ENCODE results near the gene IQSEC3.
"Not testable (repeated sequence)": the region's sequence is repeated elsewhere in the genome, so short reads cannot be mapped to it uniquely, and the experiment has no call there.

Gene IQSEC3

GRCh38 chr12:49149-49548, 17.4 kb upstream of the IQSEC3 start:
- H2BK15ac ChIP-seq (ENCODE audit: low read depth, poor library complexity, severe bottlenecking); H3K4ac ChIP-seq (ENCODE audit: low read depth in 1 of 2, low read length in 2 of 2); H3K18ac ChIP-seq (ENCODE audit: low read depth in 1 of 2, low read length in 2 of 2); H2BK5ac ChIP-seq (ENCODE audit: low read depth, low read length, poor library complexity, severe bottlenecking); H4K8ac ChIP-seq (ENCODE audit: low read length); H2AFZ ChIP-seq (ENCODE audit: low read depth, low read length); H3K4me3 ChIP-seq (ENCODE audit: insufficient read depth in 1 of 2, low read depth in 1 of 2, low read length in 2 of 2); H2AK5ac ChIP-seq (ENCODE audit: low read length, severe bottlenecking); H3K79me1 ChIP-seq (replicated peaks; ENCODE audit: low read length, poor library complexity, severe bottlenecking); H3K23ac ChIP-seq (ENCODE audit: low read length in 2 of 2); H2BK120ac ChIP-seq (ENCODE audit: low read depth, low read length); H3K14ac ChIP-seq (ENCODE audit: low read length in 2 of 2); H3K9ac ChIP-seq (ENCODE audit: low read length); H3K4me2 ChIP-seq (ENCODE audit: low read length, poor library complexity, severe bottlenecking); H3K27ac ChIP-seq (ENCODE audit: low read length, poor library complexity, severe bottlenecking); H3K4me1 ChIP-seq (ENCODE audit: control insufficient read depth, insufficient read depth, low read depth, low read length); DNase-seq; H2BK12ac ChIP-seq (ENCODE audit: low read length in 2 of 2); H3K36me3 ChIP-seq (ENCODE audit: control insufficient read depth in 1 of 2, insufficient read depth in 2 of 2, low read depth in 1 of 2, low read length in 2 of 2); H4K91ac ChIP-seq (ENCODE audit: low read length); H3K9me3 ChIP-seq (ENCODE audit: control insufficient read depth, low read length): not testable (repeated sequence)
- 77% methylated on average over 5 of the region's 5 CpGs for WGBS
- H3K27me3 ChIP-seq (ENCODE audit: control insufficient read depth in 1 of 2, insufficient read depth in 1 of 2, low read length in 2 of 2), result peaks cover 16 to 20% of the 10 kb centered on the region in 2 experiments

GRCh38 chr12:51087-51486, 15.5 kb upstream of the IQSEC3 start:
- 57% methylated on average over 4 of the region's 5 CpGs for whole genome bisulfite sequencing
- not testable (repeated sequence) for H3K79me1 ChIP-seq (replicated peaks; ENCODE audit: low read length, poor library complexity, severe bottlenecking); H2BK120ac ChIP-seq (ENCODE audit: low read depth, low read length); H3K36me3 ChIP-seq (ENCODE audit: control insufficient read depth in 1 of 2, insufficient read depth in 2 of 2, low read depth in 1 of 2, low read length in 2 of 2); H2AFZ ChIP-seq (ENCODE audit: low read depth, low read length); H2BK15ac ChIP-seq (ENCODE audit: low read depth, poor library complexity, severe bottlenecking); H3K4me3 ChIP-seq (ENCODE audit: insufficient read depth in 1 of 2, low read depth in 1 of 2, low read length in 2 of 2); H3K18ac ChIP-seq (ENCODE audit: low read depth in 1 of 2, low read length in 2 of 2); H2BK12ac ChIP-seq (ENCODE audit: low read length in 2 of 2); H3K14ac ChIP-seq (ENCODE audit: low read length in 2 of 2); H4K8ac ChIP-seq (ENCODE audit: low read length); H3K4ac ChIP-seq (ENCODE audit: low read depth in 1 of 2, low read length in 2 of 2); H3K4me2 ChIP-seq (ENCODE audit: low read length, poor library complexity, severe bottlenecking); H3K27ac ChIP-seq (ENCODE audit: low read length, poor library complexity, severe bottlenecking); H3K23ac ChIP-seq (ENCODE audit: low read length in 2 of 2); H3K4me1 ChIP-seq (ENCODE audit: control insufficient read depth, insufficient read depth, low read depth, low read length); H3K9me3 ChIP-seq (ENCODE audit: control insufficient read depth, low read length); DNase-seq; H2AK5ac ChIP-seq (ENCODE audit: low read length, severe bottlenecking); H2BK5ac ChIP-seq (ENCODE audit: low read depth, low read length, poor library complexity, severe bottlenecking); H4K91ac ChIP-seq (ENCODE audit: low read length); H3K9ac ChIP-seq (ENCODE audit: low read length)
- H3K27me3 ChIP-seq (ENCODE audit: control insufficient read depth in 1 of 2, insufficient read depth in 1 of 2, low read length in 2 of 2), result peaks cover 27 to 39% of the 10 kb centered on the region in 2 experiments

DNA sequence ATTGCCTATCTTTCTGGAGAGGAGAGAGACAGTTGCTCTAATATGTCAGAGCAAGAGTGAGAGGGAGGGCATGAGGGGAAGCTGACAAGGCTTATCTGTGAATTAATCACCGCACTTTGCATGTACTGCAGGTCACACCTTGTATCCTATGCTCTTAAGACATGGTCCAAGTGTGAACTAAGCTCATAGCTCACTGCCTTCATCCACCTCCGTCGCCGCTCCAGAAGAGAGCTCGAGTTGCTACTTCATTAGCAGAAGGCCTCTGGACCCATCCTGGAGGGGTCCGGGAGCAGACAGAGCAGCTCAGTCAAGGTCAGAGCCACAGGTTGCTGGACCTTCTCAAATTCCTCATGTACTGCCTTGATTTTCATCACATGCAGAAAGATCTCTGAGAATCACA, 14.6 kb upstream of the IQSEC3 start:
- H2BK12ac ChIP-seq (ENCODE audit: low read length in 2 of 2); H2BK5ac ChIP-seq (ENCODE audit: low read depth, low read length, poor library complexity, severe bottlenecking); H2AFZ ChIP-seq (ENCODE audit: low read depth, low read length); H3K4me3 ChIP-seq (ENCODE audit: insufficient read depth in 1 of 2, low read depth in 1 of 2, low read length in 2 of 2); H3K9ac ChIP-seq (ENCODE audit: low read length); H3K4me2 ChIP-seq (ENCODE audit: low read length, poor library complexity, severe bottlenecking); H2AK5ac ChIP-seq (ENCODE audit: low read length, severe bottlenecking); H3K4ac ChIP-seq (ENCODE audit: low read depth in 1 of 2, low read length in 2 of 2); H4K8ac ChIP-seq (ENCODE audit: low read length); H3K18ac ChIP-seq (ENCODE audit: low read depth in 1 of 2, low read length in 2 of 2); H3K23ac ChIP-seq (ENCODE audit: low read length in 2 of 2); H3K9me3 ChIP-seq (ENCODE audit: control insufficient read depth, low read length); H2BK15ac ChIP-seq (ENCODE audit: low read depth, poor library complexity, severe bottlenecking); H3K36me3 ChIP-seq (ENCODE audit: control insufficient read depth in 1 of 2, insufficient read depth in 2 of 2, low read depth in 1 of 2, low read length in 2 of 2); H4K91ac ChIP-seq (ENCODE audit: low read length); H3K79me1 ChIP-seq (replicated peaks; ENCODE audit: low read length, poor library complexity, severe bottlenecking); H2BK120ac ChIP-seq (ENCODE audit: low read depth, low read length); DNase-seq; H3K14ac ChIP-seq (ENCODE audit: low read length in 2 of 2); H3K27ac ChIP-seq (ENCODE audit: low read length, poor library complexity, severe bottlenecking); H3K4me1 ChIP-seq (ENCODE audit: control insufficient read depth, insufficient read depth, low read depth, low read length): not testable (repeated sequence)
- 74% methylated on average over 5 of the region's 6 CpGs for WGBS
- peaks cover 34 to 45% of the 10 kb centered on the region in 2 experiments for H3K27me3 ChIP-seq (ENCODE audit: control insufficient read depth in 1 of 2, insufficient read depth in 1 of 2, low read length in 2 of 2)

GRCh38 chr12:52902-53734, 13.4 kb upstream of the IQSEC3 start:
- not testable (repeated sequence) for DNase-seq

More at GRCh38 chr12:52902-53734, 13.4 kb upstream of the IQSEC3 start:
- whole genome bisulfite sequencing, result 40% methylated on average over 1 of the region's 4 CpGs
- not testable (repeated sequence) for H4K8ac ChIP-seq (ENCODE audit: low read length); H4K91ac ChIP-seq (ENCODE audit: low read length); H3K14ac ChIP-seq (ENCODE audit: low read length in 2 of 2); H3K4me3 ChIP-seq (ENCODE audit: insufficient read depth in 1 of 2, low read depth in 1 of 2, low read length in 2 of 2); H2BK5ac ChIP-seq (ENCODE audit: low read depth, low read length, poor library complexity, severe bottlenecking); H3K79me1 ChIP-seq (replicated peaks; ENCODE audit: low read length, poor library complexity, severe bottlenecking); H2AK5ac ChIP-seq (ENCODE audit: low read length, severe bottlenecking); H3K4ac ChIP-seq (ENCODE audit: low read depth in 1 of 2, low read length in 2 of 2); H3K4me1 ChIP-seq (ENCODE audit: control insufficient read depth, insufficient read depth, low read depth, low read length); H3K23ac ChIP-seq (ENCODE audit: low read length in 2 of 2); H2BK120ac ChIP-seq (ENCODE audit: low read depth, low read length); H2BK12ac ChIP-seq (ENCODE audit: low read length in 2 of 2); H3K36me3 ChIP-seq (ENCODE audit: control insufficient read depth in 1 of 2, insufficient read depth in 2 of 2, low read depth in 1 of 2, low read length in 2 of 2); H3K27ac ChIP-seq (ENCODE audit: low read length, poor library complexity, severe bottlenecking); H3K9ac ChIP-seq (ENCODE audit: low read length); H3K4me2 ChIP-seq (ENCODE audit: low read length, poor library complexity, severe bottlenecking); H2BK15ac ChIP-seq (ENCODE audit: low read depth, poor library complexity, severe bottlenecking); H2AFZ ChIP-seq (ENCODE audit: low read depth, low read length); H3K18ac ChIP-seq (ENCODE audit: low read depth in 1 of 2, low read length in 2 of 2)
- peaks cover 10% of the 10 kb centered on the region for H3K9me3 ChIP-seq (ENCODE audit: control insufficient read depth, low read length)
- H3K27me3 ChIP-seq (ENCODE audit: control insufficient read depth in 1 of 2, insufficient read depth in 1 of 2, low read length in 2 of 2), result peaks cover 42 to 55% of the 10 kb centered on the region in 2 experiments
